ENCODE data around the gene SLC34A1.

GRCh38 chr5:177412603-177413233 is 28.5 kb downstream of the SLC34A1 start:
- no peak for TF ChIP-seq POLR2A (IDR thresholded peaks at IDR 0.05)
- TF ChIP-seq CTCF (IDR thresholded peaks at IDR 0.05): no peak
